ENCODE results near the gene PCGF1.

Gene PCGF1

GRCh38 chr2:74514368-74515270, 7.1 kb upstream of the PCGF1 start, which contains the start of gene TLX2:
Gene TLX2, plus strand, starts transcription at chr2:74514450. Its CDS starts 357 bp downstream, at chr2:74514807.
- peak within 1 kb of the TSS; percentile 57 for H3K4me3 ChIP-seq (ENCODE audit: low read depth, low read length)
- H3K36me3 ChIP-seq (ENCODE audit: control insufficient read depth, insufficient read depth, low read length), result no peaks in the 10 kb centered on the region
- peaks cover 100% of the 10 kb centered on the region for H3K27me3 ChIP-seq (ENCODE audit: control insufficient read depth, insufficient read depth, low read length)
- peaks cover 7% of the 10 kb centered on the region for H3K4me1 ChIP-seq (ENCODE audit: control insufficient read depth, insufficient read depth, low read length)
- no peak within 1 kb of the TSS for H3K9ac ChIP-seq (ENCODE audit: low read depth, low read length)
- no peak within 1 kb of the TSS for H3K27ac ChIP-seq (ENCODE audit: low read depth, low read length)
- H3K9me3 ChIP-seq (ENCODE audit: control insufficient read depth, insufficient read depth, low read length), result peaks cover 7% of the 10 kb centered on the region

DNA sequence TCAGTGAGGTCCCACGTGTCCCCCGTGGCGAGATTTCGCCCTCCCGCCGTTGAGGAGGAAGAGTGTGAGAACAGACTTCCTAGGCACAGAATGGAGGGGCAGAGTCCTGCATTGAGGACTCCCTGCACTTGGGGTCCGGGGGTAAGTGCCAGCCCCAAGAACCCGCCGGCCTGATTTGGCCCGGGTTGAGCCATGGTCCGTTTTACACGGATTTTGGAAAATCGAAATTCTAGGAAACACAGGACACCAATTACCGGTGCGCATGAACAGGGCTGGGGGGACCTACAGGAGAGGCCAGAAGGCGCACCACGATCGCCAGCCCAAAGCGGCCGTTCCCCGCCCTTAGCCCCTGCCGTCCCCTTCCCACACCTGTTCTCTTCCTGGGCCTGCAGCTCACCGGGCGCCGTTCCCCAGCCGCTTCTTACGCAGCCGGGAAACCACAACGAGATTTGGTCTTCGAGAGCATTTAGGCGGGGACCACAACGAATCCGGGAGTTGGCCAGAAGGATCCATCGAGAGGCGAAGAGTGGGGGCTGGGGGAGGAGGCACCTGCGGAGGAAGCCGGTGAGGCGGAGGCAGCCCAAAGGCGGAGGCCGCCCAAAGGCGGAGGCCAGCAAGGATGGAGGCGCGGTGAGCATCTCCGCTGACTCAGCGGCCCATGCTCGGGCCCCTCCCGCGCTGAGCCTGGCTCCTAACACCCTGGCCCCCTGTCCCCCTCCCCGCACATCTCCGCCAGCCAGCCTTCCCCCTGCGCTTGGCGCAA, 6.3 kb upstream of the PCGF1 start:
- Histone ChIP-seq H3K27ac (ENCODE audit: low read depth, low read length) (no peak overlapping the region), H3K9ac (ENCODE audit: low read depth, low read length) (no peak overlapping the region), H3K9me3 (ENCODE audit: control insufficient read depth, insufficient read depth, low read length) (peaks cover 7% of the 10 kb centered on the region), H3K4me3 (ENCODE audit: low read depth, low read length) (peak overlapping the region; percentile 57), H3K36me3 (ENCODE audit: control insufficient read depth, insufficient read depth, low read length) (no peaks in the 10 kb centered on the region), H3K4me1 (ENCODE audit: control insufficient read depth, insufficient read depth, low read length) (peaks cover 8% of the 10 kb centered on the region), H3K27me3 (ENCODE audit: control insufficient read depth, insufficient read depth, low read length) (peaks cover 100% of the 10 kb centered on the region)

GRCh38 chr2:74512744-74513604, 5.5 kb upstream of the PCGF1 start:
- H3K27me3 ChIP-seq (ENCODE audit: control insufficient read depth, insufficient read depth, low read length), result peaks cover 96% of the 10 kb centered on the region
- H3K36me3 ChIP-seq (ENCODE audit: control insufficient read depth, insufficient read depth, low read length), result no peaks in the 10 kb centered on the region
- no peak overlapping the region for H3K27ac ChIP-seq (ENCODE audit: low read depth, low read length)
- H3K9ac ChIP-seq (ENCODE audit: low read depth, low read length), result no peak overlapping the region
- peaks cover 13% of the 10 kb centered on the region for H3K4me1 ChIP-seq (ENCODE audit: control insufficient read depth, insufficient read depth, low read length)
- H3K9me3 ChIP-seq (ENCODE audit: control insufficient read depth, insufficient read depth, low read length), result peaks cover 7% of the 10 kb centered on the region
- peak overlapping the region; percentile 57 for H3K4me3 ChIP-seq (ENCODE audit: low read depth, low read length)

DNA sequence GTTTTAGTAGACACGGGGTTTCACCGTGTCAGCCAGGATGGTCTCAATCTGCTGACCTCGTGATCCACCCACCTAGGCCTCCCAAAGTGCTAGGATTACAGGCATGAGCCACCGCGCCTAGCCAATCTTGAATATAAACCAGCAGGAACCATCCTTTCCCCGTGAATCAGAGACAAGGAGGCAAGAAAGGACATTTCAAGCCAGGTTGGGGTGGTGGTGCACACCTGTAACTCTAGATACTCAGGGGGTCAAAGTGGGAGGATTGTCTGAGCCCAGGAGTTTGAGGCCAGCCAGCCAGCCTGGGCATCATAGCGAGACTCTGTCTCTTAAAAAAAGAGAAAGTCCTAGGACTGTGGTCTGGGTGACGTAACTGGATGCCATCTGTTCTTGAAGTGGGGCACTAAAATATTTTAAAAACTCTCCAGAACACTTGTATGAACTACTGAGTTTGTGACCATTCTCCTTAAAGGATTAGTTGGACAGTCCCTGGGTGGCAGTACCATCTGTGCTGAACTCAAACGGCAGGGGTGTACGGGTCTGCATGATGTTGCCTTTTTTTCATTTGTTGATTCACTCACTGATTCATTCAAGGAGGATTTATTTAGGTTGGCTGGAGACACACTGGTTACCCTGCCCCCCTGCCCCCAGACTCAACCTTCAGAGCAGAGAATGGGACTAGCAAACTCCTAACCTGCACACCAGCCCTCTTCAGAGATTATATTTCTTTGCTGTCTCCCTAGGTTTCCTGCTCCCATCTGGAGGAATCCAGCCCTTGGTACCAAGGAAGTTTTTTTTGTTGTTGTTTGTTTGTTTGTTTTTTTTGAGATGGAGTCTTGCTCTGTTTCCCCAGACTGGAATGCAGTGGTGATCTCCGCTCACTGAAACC, 3.9 kb upstream of the PCGF1 start:
- no peak overlapping the region for H3K27ac ChIP-seq (ENCODE audit: low read depth, low read length)
- no peaks in the 10 kb centered on the region for H3K36me3 ChIP-seq (ENCODE audit: control insufficient read depth, insufficient read depth, low read length)
- no peaks in the 10 kb centered on the region; the same call in 1 of the 2 replicates for H3K9me3 ChIP-seq (ENCODE audit: control insufficient read depth, insufficient read depth, low read length)
- H3K27me3 ChIP-seq (ENCODE audit: control insufficient read depth, insufficient read depth, low read length), result peaks cover 80% of the 10 kb centered on the region
- H3K4me1 ChIP-seq (ENCODE audit: control insufficient read depth, insufficient read depth, low read length), result peaks cover 19% of the 10 kb centered on the region
- no peak overlapping the region for H3K4me3 ChIP-seq (ENCODE audit: low read depth, low read length)
- no peak overlapping the region for H3K9ac ChIP-seq (ENCODE audit: low read depth, low read length)

DNA sequence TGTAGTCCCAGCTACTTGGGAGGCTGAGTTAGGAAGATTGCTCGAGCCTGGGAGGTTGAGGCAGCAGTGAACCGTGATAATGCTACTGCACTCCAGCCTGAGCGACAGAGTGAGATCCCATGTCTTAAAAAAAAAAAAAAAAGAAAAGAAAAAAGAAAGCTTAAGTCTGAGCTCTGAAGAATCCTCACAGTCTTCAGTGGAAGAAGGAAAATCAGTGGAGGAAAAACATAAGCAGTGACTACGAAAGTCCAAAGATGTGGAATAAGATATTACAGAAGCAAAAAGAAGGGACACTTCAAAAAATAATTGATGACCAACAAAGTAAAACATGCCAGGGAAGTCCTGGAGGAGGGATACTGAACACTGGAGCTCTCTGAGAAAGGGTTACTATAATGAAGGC, 2.8 kb upstream of the PCGF1 start:
- Histone ChIP-seq H3K4me1 (ENCODE audit: control insufficient read depth, insufficient read depth, low read length) (peaks cover 19% of the 10 kb centered on the region), H3K36me3 (ENCODE audit: control insufficient read depth, insufficient read depth, low read length) (peaks cover 4% of the 10 kb centered on the region; the same call in 1 of the 2 replicates), H3K4me3 (ENCODE audit: low read depth, low read length) (no peak overlapping the region), H3K9me3 (ENCODE audit: control insufficient read depth, insufficient read depth, low read length) (no peaks in the 10 kb centered on the region), H3K9ac (ENCODE audit: low read depth, low read length) (no peak overlapping the region), H3K27ac (ENCODE audit: low read depth, low read length) (no peak overlapping the region), H3K27me3 (ENCODE audit: control insufficient read depth, insufficient read depth, low read length) (peaks cover 74% of the 10 kb centered on the region)

GRCh38 chr2:74507926-74508520, 528 bp upstream of the PCGF1 start:
- Histone ChIP-seq H3K4me3 (ENCODE audit: low read depth, low read length) (peak overlapping the region; percentile 93), H3K9ac (ENCODE audit: low read depth, low read length) (peak overlapping the region; percentile 93), H3K4me1 (ENCODE audit: control insufficient read depth, insufficient read depth, low read length) (peaks cover 12% of the 10 kb centered on the region; the same call in 1 of the 2 replicates), H3K27me3 (ENCODE audit: control insufficient read depth, insufficient read depth, low read length) (peaks cover 74% of the 10 kb centered on the region), H3K36me3 (ENCODE audit: control insufficient read depth, insufficient read depth, low read length) (peaks cover 10% of the 10 kb centered on the region; the same call in 1 of the 2 replicates), H3K9me3 (ENCODE audit: control insufficient read depth, insufficient read depth, low read length) (no peaks in the 10 kb centered on the region), H3K27ac (ENCODE audit: low read depth, low read length) (peak overlapping the region; percentile 100)

- Histone ChIP-seq H3K4me3 (ENCODE audit: low read depth, low read length) (no peak overlapping the region), H3K36me3 (ENCODE audit: control insufficient read depth, insufficient read depth, low read length) (peaks cover 10% of the 10 kb centered on the region; the same call in 1 of the 2 replicates), H3K9ac (ENCODE audit: low read depth, low read length) (no peak overlapping the region), H3K4me1 (ENCODE audit: control insufficient read depth, insufficient read depth, low read length) (peaks cover 12% of the 10 kb centered on the region; the same call in 1 of the 2 replicates), H3K9me3 (ENCODE audit: control insufficient read depth, insufficient read depth, low read length) (no peaks in the 10 kb centered on the region), H3K27me3 (ENCODE audit: control insufficient read depth, insufficient read depth, low read length) (peaks cover 74% of the 10 kb centered on the region), H3K27ac (ENCODE audit: low read depth, low read length) (no peak overlapping the region)
These were observed 1.8 kb downstream of the PCGF1 start for GRCh38 chr2:74505448-74506246.

GRCh38 chr2:74504591-74504990, 2.9 kb downstream of the PCGF1 start:
- Histone ChIP-seq H3K27ac (ENCODE audit: low read depth, low read length) (no peak overlapping the region), H3K4me1 (ENCODE audit: control insufficient read depth, insufficient read depth, low read length) (peaks cover 19% of the 10 kb centered on the region; the same call in 1 of the 2 replicates), H3K9ac (ENCODE audit: low read depth, low read length) (no peak overlapping the region), H3K27me3 (ENCODE audit: control insufficient read depth, insufficient read depth, low read length) (peaks cover 74% of the 10 kb centered on the region), H3K4me3 (ENCODE audit: low read depth, low read length) (no peak overlapping the region), H3K9me3 (ENCODE audit: control insufficient read depth, insufficient read depth, low read length) (no peaks in the 10 kb centered on the region), H3K36me3 (ENCODE audit: control insufficient read depth, insufficient read depth, low read length) (peaks cover 10% of the 10 kb centered on the region; the same call in 1 of the 2 replicates)
